NOMO-1 (cell line): ENCODE measurements around the gene PHACTR3.

Experiments used
- DNase-seq, 2 experiments: peaks; one replicate each; lab custom pipeline; 2025; ENCODE audit not compliant: unreplicated experiment in 2 of 2; lab: John Stamatoyannopoulos, UW

Gene PHACTR3

DNA sequence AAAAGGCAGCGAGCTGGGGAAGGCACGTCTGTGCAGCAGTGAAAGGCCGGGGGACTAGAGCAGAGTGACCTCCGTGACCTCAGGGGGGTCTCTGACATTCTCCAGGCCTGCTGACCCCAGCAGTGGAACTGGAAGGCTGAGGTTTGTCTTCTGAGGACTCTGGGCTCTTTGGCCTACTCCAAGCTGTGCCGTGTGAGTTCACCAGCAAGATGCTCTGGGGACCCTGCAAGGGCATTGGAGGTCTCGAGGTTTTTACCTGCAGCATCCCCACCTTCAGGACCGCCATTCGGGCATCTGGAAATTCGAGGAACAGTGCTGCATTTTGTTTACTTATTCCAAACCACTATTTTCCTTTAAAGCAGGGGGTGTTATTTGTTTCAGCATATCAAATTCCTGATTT lies 140.9 kb downstream of the PHACTR3 start:
- DNase-seq: no peak

- no peak for DNase-seq
These were observed 141.4 kb downstream of the PHACTR3 start for GRCh38 chr20:59745716-59746115.

DNA sequence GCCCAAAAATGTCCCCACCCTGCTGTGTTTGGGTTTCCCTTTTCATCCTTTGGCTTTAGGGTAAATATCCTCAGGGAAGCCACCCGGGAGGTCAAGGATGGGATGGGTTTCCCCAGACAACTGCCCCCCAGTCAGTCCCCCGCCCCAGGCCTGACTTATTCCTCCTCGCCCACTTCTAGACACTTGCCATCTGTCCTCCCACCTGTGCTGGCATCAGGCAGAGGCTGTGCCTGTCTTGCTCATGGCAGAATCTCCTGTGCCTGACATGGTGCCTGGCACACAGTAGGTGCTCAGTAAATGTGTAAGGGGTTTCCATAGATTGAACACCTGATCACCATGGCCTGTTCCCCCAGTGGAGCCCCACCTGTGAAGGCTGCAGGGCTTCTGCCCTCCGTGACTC lies 141.8 kb downstream of the PHACTR3 start:
- no peak for DNase-seq

DNA sequence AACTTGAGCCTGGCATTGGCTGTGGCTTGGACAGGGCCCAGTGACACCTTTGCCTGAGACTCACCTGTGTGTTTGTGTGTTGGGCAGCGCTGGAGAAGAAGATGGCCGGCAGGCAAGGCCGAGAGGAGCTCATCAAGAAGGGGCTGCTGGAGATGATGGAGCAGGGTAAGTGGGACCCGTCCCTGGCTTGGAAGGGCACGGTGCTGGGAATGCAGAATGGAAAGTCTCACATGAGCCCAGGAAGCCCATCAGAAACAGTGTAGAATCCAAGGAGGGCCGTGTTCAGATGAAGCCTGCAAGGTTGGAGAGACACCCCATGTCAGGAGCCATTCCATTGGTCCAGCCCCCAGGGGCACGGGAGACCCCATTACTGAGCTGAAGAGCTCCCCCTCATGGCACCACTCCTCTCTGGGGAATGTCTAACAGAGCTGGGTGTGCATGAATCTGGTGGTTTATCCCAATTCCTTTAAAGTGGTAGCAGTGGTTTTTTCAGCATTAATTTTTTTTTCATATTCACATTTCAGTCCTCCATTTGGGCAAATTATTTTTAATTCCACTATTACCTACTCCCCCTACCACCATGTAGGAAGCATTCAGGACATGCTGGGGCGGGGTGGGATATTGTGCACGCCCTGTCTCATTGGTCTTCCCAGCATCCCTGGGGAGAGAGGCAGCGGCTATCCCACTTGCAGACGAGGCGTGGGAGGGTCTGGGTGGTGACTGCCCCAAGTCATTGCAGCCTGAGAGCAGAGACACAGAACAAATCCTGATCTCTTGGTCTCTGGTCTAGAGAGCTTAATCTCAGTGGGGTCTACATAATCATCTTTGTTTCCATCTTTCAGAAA lies 143.6 kb downstream of the PHACTR3 start:
- no peak for DNase-seq

GRCh38 chr20:59748619-59749191 lies 144.4 kb downstream of the PHACTR3 start:
- peak; percentile 8 to 42 for DNase-seq

DNA sequence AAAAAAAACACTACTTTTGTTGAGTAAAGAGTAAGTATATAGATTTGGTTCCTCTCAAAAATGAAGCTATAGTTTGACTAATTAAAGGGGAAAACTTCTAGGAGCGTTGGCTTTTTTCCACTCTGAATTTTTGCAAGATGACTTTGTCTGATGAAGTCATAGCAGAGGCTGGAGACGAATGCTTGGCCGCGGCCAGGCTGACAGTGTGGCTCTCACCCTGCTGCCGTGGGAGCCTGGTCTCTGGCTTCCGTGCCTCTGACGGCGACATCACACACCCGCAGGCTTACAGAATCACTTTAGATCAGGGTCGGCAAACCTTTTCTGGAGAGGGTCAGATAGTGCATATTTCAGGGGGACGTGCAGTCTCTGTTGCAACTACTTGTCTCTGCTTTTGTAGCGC lies 145.0 kb downstream of the PHACTR3 start:
- DNase-seq: no peak

DNA sequence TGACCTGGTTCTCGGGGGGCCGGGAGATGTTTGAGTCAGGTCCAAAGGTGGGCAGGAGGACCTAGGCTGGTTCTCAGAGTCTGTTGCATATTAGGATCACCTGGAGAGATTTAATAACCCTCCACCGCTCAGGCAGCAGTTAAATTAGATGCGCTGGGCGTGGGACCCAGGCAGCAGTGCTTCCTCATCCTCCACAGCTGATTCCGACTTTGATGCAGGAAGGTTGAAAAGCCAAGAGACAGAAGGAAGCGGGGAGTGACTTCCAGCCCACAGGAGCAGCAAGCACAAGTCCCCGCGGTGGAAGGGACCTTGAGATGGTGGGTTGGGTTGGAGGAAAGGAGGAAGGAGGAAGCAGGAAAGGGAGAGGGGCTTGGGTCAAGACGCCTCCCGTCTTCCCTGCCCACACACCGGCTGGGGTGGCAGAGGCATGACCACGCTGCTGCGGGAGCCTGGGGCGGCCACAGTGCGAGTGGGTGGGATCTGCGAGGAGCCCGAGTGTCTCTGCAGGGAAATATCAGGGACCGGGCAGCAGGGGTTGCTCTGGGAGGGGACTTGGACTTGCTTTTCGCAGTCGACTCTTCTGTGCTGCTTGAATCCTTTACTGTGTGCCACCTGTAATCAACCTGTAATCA lies 146.0 kb downstream of the PHACTR3 start:
- no peak for DNase-seq

- peak; percentile 74 to 86 for DNase-seq
These were observed 146.9 kb downstream of the PHACTR3 start for GRCh38 chr20:59751075-59751711.

DNA sequence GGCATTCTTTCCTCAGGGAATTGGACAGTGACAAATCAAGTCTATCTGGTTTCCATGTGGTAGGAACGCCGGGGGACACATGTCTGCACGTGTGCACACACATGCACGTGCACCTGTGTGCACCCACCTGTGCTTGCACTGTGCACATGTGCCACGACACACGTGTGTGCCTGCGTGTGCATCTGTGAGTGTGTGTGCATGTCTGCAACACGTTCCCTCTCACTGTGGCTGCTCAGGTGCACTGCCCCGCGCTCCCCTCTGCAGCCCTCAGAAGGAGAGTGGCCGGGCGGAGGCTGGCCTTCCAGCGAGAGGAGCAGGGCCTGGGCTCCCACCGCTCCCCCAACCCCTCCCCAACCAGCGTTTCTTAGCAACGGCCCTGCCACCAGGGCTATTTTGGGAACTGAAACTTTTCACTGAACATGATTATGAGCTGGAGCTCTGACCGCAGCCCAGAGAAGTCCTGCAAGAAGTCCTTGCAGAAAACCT lies 147.8 kb downstream of the PHACTR3 start:
- peak; percentile 91 to 95 for DNase-seq

GRCh38 chr20:59752704-59753460 lies 148.5 kb downstream of the PHACTR3 start:
- DNase-seq: no peak

DNA sequence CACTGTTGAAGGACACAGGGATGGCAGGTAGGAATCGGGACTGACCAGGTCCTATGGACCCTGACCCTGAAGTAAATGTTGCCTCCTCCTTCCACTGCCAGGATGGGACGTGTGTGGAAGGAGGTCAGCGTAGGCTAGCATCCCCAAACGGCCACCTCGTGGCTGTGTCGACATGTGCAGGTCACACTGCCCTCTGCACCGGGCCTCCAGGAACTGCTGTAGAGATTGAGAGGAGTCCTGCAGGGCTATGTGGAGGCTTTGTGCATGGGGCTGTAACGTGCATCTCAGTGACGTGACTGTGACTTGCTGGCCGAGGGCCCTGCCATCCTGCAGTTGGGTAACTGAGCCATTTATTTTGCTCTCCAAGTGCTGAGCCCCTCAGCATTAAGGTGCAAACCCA lies 149.5 kb downstream of the PHACTR3 start:
- DNase-seq: no peak

DNA sequence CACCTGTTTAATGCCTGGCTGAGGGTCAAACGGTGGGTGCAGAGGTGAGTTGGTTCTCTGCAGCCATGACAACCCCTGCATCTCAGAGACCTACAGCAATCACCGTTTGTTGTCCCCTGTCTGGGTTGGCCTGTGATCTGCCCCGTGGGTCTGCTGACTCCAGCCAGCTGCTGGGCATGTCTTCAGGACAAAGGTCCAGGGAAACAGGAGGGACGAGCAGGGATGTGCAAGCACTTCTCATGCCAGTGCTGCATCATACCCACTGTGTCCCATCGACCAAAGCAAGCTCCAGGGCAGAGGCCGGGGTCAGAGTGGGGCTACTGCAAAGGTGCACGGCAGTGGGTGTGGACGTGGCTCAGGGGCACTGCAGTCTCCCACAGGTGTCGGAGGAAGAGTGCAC lies 150.2 kb downstream of the PHACTR3 start:
- DNase-seq: no peak

- DNase-seq: no peak
These were observed 151.9 kb downstream of the PHACTR3 start for GRCh38 chr20:59756241-59756640.

DNA sequence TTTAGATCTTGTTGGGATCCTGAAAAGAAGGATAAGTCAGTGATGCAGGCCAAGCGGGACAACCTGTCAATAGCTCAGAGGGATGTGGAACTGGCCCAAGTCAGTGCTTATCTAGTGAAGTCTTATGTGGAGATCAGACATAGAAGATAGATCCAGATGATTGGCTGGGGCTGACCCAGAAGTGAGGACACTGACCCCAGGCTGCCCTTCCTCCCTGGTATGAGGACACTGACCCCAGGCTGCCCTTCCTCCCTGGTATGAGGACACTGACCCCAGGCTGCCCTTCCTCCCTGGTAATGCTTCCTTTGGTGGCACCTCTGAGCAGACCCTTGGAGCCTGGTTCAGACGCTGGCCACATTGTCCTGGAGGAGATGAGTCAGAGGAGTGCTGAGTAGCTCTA lies 159.7 kb downstream of the PHACTR3 start:
- DNase-seq: no peak

- DNase-seq: no peak
These were observed 161.3 kb downstream of the PHACTR3 start for GRCh38 chr20:59765599-59766177.

GRCh38 chr20:59767656-59768055 lies 163.3 kb downstream of the PHACTR3 start:
- DNase-seq: no peak

- DNase-seq: no peak
These were observed 165.9 kb downstream of the PHACTR3 start for GRCh38 chr20:59770270-59770669.

DNA sequence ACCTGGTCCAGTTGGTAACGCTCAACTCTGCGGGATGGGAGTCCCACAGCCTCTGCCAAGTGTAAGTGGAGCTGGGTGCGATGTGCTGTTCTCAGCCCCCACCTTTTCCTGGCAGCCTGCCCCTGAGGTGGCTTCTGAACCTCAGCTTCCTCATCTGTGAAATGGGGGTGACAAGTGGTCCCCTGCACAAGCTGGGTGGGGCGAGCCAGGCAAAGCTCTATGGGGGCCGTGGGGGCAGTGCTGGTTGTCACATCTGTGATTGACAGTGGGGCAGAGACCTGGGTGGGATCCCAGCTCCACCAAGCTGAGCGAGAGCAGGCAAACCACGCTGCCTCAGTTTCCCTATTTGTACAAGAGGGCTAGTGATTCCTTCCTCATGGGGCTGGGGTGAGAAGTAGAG lies 166.5 kb downstream of the PHACTR3 start:
- no peak for DNase-seq

- no peak for DNase-seq
These were observed 167.4 kb downstream of the PHACTR3 start for GRCh38 chr20:59771506-59772372.
